Cortex of kidney (tissue), 1 donor: ENCODE measurements around the gene COPE.
"Not testable (repeated sequence)": the region's sequence is repeated elsewhere in the genome, so short reads cannot be mapped to it uniquely, and the experiment has no call there.

Source experiments
- DNase-seq: peaks from one replicate; lab custom pipeline; 2025; lab: John Stamatoyannopoulos, UW

The COPE gene

DNA sequence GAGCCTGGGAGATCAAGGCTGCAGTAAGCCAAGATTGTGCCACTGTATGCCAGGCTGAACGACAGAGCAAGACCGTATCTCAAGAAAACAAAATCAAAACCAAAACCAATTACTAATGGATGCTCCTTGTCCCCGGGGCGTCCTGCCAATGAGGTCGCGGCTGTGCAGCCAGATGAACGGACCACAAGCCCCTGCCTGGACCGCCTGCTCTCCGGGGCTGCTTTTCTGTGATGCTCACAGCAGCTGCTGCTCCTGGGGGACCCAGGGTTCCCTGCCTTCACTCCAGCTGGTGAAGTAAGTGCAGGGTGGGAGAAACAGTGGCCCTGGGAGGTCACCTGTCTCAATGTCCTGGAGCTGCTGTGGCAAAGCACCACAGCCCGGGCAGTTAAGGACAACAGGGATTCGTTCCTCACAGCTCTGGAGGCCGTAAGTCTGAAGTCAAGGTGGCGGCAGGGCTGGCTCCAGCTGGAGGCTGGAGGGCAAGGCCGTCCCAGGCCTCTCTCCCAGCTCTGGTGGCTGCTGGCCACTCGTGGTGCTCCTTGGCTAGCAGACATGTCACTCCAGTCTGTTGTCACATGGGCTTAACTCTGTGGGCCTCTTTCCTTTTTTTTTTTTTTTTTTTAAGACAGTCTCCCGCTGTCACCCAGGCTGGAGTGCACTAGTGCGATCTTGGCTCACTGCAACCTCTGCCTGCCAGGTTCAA is 10.1 kb downstream of the COPE start:
- no peak for DNase-seq

DNA sequence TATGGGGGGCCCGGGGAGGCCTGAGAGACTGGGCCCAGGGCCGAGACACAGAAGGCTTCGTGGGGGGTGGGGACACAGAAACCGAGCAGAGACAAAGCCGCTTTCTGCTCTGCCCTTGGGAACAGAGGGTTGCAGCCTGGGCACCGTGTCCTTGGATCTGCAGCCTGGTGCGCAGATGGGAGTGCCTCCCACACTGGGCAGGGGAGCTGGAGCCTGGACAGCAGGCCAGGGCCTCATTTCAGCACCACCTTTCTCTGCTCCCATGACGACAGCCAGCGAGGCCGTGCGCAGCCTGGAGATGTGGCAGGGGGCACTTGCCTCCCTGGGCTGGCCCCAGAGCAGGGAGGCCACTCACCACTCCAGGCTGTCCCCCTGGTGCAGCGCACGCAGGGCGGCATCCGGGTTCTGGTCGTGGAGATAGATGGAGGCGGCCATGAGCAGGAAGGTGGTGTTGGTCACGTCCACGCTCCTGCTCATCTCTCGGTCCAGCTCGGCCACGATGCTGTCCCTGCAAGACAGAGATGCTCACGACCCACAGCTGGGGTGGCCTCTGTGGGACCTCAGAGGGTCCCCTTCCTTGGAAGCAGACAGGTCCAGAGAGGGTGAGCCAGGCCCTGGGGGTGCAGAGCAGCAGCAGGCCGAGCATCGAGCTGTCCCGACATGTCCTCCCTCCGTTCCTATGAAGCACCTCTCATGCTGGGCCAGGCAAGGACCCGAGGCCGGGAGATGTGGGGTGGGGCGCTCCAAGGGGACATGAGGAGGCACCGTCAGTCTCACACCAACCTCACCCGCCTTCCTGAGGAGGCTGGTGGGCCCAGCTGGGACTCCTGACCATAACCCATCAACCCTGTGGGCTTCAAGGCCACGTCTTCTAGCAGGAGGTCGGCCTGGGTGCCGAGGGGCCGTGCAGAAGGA is 12.3 kb downstream of the COPE start:
- DNase-seq: no peak

DNA sequence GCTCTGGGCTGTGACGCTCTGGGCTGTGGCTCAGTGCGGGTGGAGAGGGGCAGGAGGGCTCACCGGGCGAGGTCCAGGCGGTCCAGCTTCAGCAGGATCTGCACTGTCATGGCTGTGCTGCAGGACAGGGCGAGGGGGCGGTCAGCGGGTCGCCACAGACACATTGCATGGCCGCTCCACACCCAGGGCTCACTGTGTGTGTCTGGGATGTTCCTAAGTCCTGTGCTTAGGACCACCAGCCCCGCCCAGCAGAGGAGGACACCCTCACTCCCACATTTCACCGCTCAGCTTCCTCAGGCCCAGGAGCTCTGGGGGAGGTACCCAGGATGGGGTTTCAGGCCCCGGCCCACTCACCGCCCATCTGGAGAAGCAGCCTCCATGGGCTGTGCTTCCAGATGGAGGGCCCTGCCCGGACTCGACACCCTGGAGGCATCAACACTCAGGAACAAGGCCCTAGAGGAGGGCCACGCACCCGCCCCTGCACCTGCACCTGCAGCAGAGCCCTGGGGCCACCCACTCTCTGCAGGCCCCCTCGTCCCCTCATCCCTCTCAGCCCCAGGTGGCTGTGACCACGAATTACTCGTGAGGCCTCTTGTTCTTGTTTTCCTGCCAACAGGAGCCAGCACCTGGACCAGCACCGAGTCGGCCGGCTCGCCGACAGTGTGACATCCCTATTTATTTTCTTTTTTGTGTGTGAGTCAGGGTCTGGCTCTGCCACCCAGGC is 13.5 kb downstream of the COPE start:
- no peak for DNase-seq

DNA sequence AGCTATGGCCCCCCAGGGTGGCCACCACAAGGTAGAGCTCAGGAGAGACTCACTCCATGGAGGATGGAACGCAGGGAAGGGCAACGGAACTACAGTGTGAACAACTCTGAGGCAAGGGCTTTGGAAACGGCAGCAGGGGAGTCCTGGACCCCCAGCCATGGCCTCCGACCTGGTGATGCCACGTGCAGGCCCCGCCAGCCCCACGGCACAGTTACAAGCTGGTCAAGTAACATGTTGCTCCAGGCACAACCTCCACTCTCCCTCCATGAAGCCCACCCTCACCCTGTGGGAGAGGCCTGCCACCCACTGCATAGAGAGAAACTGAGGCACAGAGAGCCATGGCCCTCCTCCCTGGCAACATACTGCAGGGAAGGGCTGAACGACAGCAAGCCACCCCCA is 14.1 kb downstream of the COPE start:
- DNase-seq: no peak

DNA sequence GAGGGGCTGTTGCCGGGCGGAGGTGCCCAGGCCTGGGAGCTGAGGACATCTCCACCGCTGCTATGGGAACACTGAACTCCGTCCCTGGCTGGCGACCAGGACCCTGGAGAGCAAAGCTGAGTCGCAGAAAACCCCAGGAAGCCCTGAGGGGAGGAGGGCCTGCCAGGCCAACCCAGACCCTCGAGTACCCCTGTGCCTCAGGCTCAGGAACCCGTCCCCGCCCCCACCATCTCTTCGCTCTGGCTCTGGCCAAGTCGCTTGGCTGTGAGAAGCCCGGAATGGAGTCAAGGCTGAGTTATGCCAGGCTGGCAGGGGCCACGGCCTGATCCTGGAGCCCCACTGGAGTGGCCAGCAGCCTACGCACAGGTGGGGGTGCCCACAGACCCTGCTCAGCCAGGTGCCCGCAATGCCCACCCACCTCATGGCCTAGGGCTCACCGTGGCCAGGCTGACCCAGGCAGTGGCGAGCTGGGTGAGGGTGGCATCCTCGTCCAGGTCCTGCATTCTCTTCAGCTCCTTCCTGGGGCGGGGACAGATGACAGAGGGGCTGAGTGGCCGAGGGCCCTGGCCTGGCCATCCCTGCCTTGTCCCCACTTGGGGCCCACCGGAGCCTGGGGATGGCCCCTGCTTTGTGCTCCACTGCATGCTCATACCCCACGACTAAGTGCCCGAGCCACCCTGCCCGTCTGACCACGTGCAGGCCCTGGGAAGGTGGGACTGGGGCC is 14.7 kb downstream of the COPE start:
- no peak for DNase-seq

DNA sequence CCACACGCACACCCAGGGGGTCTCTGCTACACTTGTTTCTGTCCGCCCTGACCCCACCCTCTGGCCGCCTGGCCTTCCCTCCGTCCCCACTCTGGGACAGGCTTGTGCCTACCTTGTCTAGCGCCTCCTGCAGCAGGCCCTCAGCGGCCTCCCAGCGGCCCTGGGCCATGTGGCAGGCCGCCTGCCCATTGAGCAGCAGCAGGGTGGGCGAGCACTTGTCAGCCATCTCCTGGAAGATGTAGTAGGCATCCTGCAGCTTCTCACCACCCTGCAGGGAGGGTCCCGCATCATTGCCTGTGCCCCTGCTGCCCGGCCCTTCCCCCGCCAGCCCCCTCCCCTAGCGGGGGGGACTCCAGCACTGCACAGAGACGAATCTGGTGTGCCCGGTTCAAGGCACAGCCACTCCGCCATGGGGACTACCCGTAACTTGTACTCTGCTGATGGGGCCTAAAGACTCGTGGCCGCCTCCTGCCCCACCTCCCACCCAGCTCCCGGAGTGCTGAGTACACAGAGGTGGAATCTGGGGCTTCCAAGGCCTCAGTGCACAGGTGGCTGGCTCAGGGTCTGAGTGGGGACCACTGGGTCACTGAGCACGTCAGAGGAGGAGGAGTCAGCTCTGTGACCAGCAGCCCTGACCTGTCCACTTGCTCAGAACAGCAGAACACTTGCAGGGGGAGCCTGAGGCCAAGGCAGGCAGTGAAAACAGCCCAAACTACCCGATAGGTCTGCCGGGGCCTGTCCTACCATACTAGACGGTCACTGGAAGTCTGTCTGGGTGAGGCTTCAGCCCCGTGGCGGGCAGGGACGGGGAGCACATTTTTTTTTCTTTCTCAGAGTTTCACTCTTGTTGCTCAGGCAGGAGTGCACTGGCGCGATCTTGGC is 15.8 kb downstream of the COPE start:
- no peak for DNase-seq

DNA sequence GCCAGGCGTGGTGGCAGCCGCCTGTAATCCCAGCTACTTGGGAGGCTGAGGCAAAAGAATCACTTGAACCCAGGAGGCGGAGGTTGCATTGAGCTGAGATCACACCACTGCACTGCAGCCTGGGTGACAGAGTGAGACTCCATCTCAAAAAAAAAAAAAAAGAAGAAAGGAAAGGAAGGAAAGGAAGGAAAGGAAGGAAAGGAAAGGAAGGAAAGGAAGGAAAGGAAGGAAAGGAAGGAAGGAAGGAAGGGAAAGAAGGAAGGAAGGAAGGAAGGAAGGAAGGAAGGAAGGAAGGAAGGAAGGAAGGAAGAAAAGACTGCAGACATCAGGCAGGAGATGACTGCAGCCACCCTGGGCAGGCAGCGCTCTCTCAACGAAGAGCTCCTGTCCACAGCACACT is 16.7 kb downstream of the COPE start:
- DNase-seq: not testable (repeated sequence)

DNA sequence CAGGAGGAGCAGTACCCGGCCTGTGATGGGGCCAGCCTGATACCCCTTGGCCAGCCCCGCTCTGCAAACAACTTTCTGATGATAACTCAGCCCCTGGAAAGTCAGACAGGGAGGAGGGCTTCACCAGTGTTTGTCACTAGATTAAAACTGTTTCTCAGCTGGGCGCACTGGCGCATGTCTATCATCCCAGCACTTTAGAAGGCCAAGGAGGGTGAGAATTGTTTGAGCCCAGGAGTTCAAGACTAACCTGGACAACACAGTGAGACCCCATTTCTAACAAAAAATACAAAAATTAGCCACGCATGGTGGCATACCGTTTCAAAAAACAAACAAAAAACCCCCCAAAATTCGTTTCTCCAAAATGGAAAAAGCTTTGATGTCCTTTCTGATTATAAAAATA is 17.7 kb downstream of the COPE start:
- DNase-seq: no peak

DNA sequence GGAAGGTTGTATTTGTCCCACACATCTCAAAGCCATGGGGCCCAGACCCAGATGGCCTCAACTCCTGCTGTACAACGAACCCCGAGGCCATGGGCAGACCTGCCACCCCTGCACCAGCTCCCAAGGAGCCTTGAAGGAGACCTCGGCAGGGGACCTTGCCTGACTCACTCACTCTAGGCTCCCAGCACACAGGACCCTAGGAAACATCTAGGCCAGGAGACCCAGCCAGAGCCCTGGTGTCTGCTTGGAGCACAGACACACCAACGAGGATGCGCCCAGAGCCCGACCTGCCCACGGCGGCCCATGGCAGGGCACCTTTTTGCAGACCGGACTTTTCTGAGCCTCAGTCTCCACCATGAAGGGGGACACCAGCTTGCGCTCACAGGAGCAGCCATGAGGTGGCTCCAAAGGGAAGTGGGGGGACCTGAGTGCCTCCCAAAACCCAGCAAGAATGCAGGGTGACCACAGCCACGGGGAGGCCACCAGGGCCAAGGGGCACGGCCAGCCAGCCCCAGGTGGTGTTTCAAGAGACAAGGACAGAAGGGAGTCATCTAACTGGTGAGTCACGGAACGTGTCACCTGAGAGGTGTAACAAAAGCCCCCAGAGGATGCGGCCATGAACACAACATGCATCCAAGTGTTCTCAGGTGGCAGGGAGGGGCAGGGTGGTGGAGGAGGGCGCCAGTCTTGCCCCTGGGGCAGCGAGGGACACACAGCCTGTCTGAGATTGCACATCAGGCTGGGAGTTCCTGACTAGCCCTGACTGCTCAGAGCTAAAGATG is 18.3 kb downstream of the COPE start:
- no peak for DNase-seq

DNA sequence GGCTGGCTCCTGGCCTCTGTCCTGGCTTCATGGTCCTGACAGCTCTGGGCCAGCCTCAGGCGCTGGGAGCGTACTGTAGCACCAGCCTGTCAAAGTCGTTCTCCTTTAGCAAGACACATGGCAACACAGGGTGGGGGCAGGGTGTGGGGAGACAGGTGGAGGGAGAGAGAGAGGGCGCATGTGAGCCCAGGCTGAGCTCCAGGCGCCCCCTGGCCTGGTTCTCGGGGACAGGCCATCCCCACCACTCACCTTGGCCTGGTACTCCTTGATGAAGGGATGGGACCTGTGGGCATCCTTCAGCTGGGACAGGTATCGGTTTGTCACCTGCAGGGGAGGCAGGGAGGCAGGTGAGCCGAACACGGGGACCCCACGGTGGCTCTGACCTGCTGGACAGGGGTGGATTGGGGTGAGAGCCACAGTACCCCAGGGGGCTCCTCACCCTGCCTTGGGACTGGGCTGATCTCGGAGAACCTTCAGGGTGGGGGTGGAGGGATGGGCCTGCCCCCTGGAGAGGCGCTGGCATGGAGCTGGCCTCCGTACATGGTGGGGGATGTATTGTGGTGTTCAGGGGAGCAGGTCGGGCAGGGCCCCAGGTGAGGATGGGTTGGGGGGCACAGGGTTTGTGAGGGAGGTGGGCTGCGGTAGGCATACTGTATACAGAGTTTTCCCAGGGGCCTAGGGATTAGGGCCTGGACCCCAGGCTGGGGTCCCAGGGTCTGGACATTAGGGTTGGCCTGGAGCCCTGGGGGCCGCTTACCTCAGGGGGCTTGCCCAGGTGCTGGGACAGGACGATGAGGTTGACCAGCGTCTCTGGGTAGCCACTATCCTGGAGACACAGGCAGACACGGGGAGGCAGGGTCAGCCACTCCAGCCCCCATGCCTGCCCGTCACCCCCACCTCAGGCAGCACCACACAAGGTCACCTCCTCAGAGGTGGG is 19.3 kb downstream of the COPE start:
- no peak for DNase-seq

DNA sequence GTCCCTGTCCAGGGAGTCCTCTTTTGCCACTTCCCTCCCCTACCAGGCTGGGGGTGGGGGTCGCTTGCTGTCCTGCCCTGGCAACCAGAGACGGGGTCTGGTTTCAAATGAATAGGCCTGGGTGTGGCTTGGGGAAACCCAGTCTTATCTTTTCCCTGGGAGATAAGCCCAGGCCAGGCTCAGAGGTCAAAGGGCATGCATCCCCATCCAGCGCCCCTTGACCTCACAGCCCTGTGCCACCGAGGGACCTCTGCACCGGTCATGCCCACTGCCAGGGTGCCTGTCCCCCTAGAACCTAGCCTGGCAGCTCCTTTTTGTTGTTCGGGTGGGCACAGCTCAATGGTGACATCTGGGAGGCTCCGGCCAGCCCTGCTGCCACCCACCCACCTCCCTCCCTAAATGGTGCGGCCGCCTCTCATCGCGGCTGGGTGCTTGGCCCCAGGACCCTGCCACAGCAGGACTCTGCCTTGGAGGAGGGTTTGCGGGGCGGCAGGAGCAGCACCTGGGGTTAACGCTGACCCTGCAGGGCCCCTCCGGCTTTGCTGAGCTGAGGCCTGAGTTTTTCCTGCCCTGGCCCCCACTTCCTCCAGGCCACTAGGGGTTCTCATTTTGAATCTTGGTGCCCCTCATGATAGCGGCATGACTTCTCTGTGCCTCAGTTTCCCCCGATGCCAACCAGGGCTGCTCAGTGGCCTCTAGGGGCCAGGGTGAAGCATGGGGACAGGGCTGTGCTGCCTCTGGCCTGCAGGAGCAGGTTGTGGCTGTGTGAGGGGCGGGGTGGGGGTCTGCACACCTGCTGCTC is 20.4 kb downstream of the COPE start:
- no peak for DNase-seq

DNA sequence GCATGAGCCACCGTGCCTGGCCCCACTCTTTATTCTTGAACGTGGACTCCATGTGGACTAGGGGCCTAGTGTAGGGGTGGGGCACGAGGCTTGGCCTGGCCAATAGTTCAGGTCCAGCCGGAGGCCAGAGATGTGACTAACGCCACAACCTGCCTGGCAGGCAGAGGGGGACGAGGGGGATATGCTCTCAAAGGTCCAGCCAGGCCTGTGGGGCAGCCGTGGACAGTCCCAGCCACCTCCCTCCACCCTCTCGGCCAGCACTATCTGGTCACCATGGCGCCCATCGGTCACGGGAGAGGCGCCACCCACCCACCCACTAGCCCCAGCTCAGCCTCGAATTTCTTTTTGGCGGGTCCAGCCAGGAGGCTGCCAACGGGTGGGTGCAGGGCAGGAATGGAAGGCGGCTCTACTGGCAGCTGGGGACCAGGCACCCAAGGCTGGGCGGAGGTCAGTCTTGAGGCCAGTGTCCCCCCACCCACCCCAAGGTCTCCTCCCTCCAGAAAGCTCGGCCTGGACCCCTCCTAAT is 21.0 kb downstream of the COPE start:
- DNase-seq: no peak

DNA sequence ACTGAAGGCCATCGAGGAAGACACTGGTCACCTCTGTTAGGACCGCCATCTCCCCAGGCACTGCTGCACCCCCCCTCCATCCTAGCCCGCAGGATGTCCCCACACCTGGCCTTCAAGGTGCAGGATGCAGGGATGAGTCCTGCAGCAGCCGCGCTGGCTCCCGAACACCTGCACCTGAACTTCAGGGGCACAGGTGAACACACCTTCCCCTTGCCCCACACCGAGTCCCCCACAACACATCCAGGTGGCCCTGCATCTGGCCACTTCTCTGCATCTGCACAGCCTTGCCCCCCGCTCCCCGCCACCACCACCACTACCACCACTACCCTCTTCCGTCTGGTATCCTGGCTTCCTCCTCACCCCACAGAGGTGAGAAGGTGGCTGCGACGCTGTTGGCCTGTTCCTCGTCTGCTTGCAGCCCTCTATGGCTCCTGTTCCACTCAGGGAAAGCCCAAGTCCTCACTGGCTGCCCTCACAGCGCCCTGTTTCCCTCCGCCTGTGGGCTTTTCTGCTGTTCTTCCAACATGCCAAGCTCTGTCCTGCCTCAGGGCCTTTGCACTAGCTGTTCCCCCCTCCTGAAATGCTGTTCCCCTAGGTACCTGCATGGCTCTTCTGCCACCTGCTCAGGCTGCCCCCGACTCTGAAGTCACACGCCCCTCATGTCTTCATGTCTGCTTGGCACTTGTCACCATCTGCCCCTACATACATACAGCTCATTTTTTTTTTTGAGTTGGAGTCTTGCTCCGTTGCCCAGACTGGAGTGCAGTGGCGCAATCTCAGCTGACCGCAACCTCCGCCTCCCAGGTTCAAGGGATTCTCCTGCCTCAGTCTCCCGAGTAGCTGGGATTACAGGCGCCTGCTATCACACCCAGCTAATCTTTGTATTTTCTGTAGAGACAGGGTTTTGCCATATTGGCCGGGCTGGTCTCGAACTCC is 21.8 kb downstream of the COPE start:
- no peak for DNase-seq

DNA sequence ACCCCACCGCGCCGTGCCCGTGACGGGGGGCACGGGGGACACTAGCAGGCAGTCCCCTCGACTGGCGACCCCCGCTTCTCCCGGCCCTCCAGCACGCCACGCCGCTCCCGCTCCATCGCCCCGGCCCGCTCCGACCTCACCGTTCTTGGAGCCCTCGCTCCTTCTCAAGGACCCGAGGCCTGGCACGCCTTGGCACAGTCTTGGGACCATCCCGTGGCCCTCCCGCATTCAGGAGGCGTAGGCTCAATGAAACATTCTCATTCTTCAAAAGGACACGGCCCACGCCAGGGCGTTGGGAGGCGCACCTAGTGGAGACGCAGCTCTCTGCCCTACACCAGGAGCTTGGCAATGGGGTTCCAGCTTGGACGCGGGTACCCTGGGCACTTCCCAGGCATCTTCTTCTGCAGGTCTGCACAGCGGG is 22.8 kb downstream of the COPE start:
- DNase-seq: no peak

DNA sequence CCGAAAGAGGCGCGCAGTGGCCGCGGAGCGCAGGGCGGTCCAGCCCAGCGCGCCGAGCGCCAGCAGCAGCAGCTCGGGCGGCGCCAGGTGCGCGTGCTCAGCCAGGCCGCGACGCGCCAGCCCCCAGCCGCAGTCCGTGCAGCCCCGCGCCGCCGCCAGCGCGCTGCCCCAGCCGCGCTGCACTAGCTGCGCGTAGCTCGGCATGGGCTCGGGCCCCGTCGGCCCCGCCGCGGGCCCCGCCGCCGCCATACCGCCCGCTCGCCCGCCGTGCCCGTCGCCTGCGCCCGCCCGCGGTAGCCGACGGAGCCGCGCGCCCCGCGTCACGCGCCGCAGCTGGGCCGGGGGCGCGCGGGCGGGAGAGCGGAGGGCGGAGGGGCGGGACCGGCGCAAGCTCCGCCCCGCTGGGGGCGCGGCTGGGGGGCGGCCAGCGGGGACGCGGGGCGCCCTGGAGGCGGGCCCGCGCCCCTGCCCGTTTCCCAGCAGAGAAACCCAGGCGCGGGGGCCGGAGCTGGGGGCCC is 23.3 kb downstream of the COPE start, which contains the start of gene CERS1:
TSS of gene CERS1 (minus strand) at position 335 of the 518 bp plus-strand sequence. CDS start at position 249, 86 bp downstream.
- DNase-seq: no peak

DNA sequence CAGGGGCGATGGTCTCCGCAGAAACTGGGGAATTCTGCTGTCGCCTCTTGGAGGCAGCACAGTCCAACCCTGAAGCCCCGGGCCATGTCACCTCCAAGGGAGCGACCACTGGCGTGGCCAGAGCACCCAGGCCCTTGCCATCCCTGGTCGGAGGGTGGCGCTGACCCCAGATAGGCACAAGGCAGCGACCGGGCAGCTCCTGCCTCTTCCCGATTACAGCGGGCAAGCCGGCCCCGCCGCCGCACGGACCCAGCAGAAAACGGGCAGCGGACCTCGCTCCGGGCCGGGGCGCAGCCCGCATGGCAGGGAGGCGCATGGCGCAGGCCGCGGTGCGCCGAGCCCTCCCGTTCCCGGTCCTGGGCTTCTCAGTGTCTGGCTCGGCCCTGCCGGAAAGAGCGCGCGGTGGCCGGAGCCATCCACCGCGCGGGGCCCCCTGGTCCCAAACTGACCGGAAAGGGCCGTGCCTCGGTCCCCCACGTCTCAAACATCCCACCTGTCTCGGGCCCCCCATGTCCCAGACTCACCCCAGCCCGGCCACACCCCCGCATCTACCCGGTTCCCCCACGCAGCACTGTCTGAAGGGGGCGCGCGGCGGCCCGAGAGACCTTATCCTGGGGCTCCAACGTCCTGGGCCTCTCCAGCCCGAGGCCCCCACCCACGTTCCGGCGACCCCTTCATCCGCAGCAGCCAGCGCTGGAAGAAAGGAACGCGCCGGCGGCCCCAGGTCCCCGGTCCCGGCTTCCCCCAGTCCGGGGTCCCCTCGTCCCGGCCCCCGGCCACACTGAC is 24.0 kb downstream of the COPE start:
- DNase-seq: no peak
